ENCODE measurements around the gene ATRN. TPM values are rescaled to one million over a fixed set of nuclear protein-coding genes. Genes with fewer than 3 reads are reported as not detected.

ATRN gene
- total and polyA plus RNA-seq, 2 donors (not counting 3 experiments of a cell fraction or from before 2014, with no cell fraction given): 32.3 to 33.1 TPM

- no peak overlapping the region for H3K9ac ChIP-seq (replicated peaks; ENCODE audit: extremely low read depth, insufficient read depth, low read length)
- no peak overlapping the region for H3K27ac ChIP-seq (ENCODE audit: insufficient read depth, low read depth, low read length)
- FAIRE-seq: no peak
- dilution Hi-C loops (cut with MboI; ENCODE audit: extremely low pct_ligation_motif_present, low sequenced_read_pairs): no loop called here
- intact Hi-C loops (cut with micrococcal nuclease): no loop called here
- no TSS peak for BruUV-seq (replicated peaks)
- H3K4me1 ChIP-seq (ENCODE audit: control insufficient read depth, extremely low read depth, insufficient read depth, low read length): no peaks in the 10 kb centered on the region
- no peak overlapping the region for H3K4me3 ChIP-seq (replicated peaks in 1 of 3; ENCODE audit: insufficient read depth in 1 of 3, low read depth in 1 of 3, low read length in 3 of 3)
- H3K9me3 ChIP-seq (replicated peaks; ENCODE audit: control insufficient read depth, insufficient read depth, low read length): no peaks in the 10 kb centered on the region
- H3K9me1 ChIP-seq (replicated peaks; ENCODE audit: control insufficient read depth, extremely low read depth, insufficient read depth, low read length): no peaks in the 10 kb centered on the region
- H3K27me3 ChIP-seq (ENCODE audit: control insufficient read depth in 2 of 2, insufficient read depth in 2 of 2, low read length in 2 of 2): peaks cover 31 to 39% of the 10 kb centered on the region in 2 experiments
- POLR2A ChIA-PET: interaction anchor here (0.6 kb wide), 2 partner anchors 71 to 450 kb away, joined by 3 read pairs; no protein-coding TSS in a partner anchor
- H2AFZ ChIP-seq (ENCODE audit: low read depth, low read length): no peak overlapping the region
- no peak overlapping the region for H3K4me2 ChIP-seq (ENCODE audit: insufficient read depth, low read length)
- no peaks in the 10 kb centered on the region for H3K79me2 ChIP-seq (ENCODE audit: control insufficient read depth, insufficient read depth, low read length)
- no peaks in the 10 kb centered on the region for H4K20me1 ChIP-seq (replicated peaks; ENCODE audit: control insufficient read depth, extremely low read depth, insufficient read depth, low read length)
- TF ChIP-seq FOS (IDR thresholded peaks at IDR 0.05; ENCODE audit: borderline replicate concordance, insufficient read depth, low read length) (no peak), EZH2 (IDR thresholded peaks at IDR 0.05; ENCODE audit: borderline replicate concordance, low read depth, low read length, severe bottlenecking) (peak; percentile 88), POLR2AphosphoS5 (IDR thresholded peaks at IDR 0.05; ENCODE audit: insufficient read depth, low read depth, low read length) (no peak), MAX (IDR thresholded peaks at IDR 0.05; ENCODE audit: insufficient read depth, insufficient read length) (no peak)
- no peaks in the 10 kb centered on the region for H3K36me3 ChIP-seq (ENCODE audit: control insufficient read depth in 2 of 2, extremely low read depth in 1 of 2, insufficient read depth in 2 of 2, low read length in 2 of 2)
- CTCF ChIA-PET: interaction anchor here (0.9 to 2.4 kb wide), 4 partner anchors 25 to 96 kb away, joined by 3 to 35 read pairs (median 8); no protein-coding TSS in a partner anchor
- no peak for DNase-seq (ENCODE audit: low read depth, low spot score)
Measured at GRCh38 chr20:3672547-3673171, 201.8 kb downstream of the ATRN start.
